PFSK-1 (cell line): ENCODE data around the gene METTL25.

Experiments used
- FOXP2 ChIP-seq: optimal IDR thresholded peaks from 2 replicates; pipeline ENCODE3; 2011; ENCODE audit warnings: borderline replicate concordance, control low read depth, inconsistent platforms; ENCODE audit not compliant: insufficient read depth; ENCODE audit errors: extremely low read length, extremely low read depth
- POLR2AphosphoS5 ChIP-seq: IDR thresholded peaks from 2 replicates; pipeline ENCODE4 v1.6.1; 2012; ENCODE audit warnings: low read depth, mild to moderate bottlenecking, control low read depth, low read length, moderate library complexity
- SIN3A ChIP-seq: IDR thresholded peaks from 2 replicates; pipeline ENCODE4 v1.6.1; 2012; ENCODE audit warnings: mild to moderate bottlenecking, low read length, moderate library complexity, borderline replicate concordance; ENCODE audit not compliant: insufficient read depth
- TAF1 ChIP-seq: IDR thresholded peaks from 2 replicates; pipeline ENCODE4 v1.6.1; 2012; ENCODE audit warnings: low read length, control low read depth, borderline replicate concordance; ENCODE audit not compliant: insufficient read depth
- TF ChIP-seq, protein P1 (sequence below), 2 experiments: IDR thresholded peaks; 2 replicates each; pipeline versions ENCODE4 v1.6.1 to v1.8.0; 2011 to 2012; ENCODE audit warnings: low read depth in 2 of 2, low read length in 2 of 2, control low read depth in 1 of 2, inconsistent platforms in 1 of 2, mild to moderate bottlenecking in 1 of 2, moderate library complexity in 1 of 2; ENCODE audit not compliant: insufficient read depth in 1 of 2

The METTL25 gene

DNA sequence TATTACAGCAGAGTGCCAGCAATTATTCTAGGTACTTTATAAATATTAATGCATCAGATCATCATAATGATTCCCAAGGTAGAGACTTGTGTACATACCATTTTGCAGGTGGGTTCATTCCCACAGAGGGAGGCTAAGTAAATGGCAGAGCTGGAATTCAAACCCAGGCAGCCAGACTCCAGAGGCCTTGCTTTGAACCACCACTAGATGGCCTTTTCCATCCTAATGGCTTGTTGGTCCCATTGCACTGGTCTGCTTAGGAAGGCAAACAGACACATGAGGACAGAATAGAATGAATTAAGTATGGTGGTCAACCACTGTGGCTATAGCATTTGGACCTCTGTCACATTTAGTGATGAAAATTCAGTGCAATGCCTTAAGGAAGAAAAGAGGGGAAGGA lies 158.7 kb downstream of the METTL25 start:
- no peak for TF ChIP-seq TAF1
- TF ChIP-seq FOXP2 = no peak

DNA sequence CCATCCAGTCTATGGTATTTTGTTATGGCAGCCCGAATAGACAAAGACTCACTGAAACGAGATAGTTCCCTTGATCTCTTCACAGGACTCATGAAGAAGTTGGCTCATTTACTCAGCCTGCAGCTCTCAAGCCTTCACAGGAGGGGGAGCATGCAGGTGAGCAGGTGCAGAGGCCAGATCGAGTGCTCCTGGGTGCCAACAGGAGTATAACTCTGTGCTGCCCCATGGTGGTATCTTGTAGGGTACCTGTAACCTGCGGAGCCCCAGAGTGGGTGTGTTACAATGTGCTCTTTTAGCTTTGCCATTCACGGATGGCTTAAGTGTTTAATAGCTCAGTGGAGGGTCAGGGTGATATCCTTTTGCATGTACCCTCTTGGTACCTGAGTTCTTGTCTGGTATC lies 159.5 kb downstream of the METTL25 start:
- TF ChIP-seq SIN3A = no peak
- TF ChIP-seq FOXP2 = no peak
- TF ChIP-seq TAF1 = no peak

DNA sequence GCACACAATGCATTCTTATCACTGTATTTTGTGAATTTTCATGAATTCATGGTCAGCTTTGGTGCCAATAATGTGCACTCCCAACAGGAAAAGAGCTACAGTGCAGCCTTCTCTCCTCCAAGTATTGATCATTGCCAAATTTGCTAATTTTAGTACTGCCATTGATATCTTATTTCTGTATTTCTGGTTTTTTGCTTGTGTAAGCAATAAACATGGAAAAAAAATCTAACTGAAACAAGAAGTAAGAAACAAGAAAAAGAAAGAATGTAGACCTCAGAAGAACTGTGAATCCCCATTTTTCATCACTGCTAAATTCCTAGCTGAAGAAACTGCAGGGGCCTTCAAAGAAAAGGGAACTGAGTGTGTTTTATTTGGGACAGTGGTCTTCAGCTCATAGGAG lies 161.2 kb downstream of the METTL25 start:
- TF ChIP-seq, protein P1, sequence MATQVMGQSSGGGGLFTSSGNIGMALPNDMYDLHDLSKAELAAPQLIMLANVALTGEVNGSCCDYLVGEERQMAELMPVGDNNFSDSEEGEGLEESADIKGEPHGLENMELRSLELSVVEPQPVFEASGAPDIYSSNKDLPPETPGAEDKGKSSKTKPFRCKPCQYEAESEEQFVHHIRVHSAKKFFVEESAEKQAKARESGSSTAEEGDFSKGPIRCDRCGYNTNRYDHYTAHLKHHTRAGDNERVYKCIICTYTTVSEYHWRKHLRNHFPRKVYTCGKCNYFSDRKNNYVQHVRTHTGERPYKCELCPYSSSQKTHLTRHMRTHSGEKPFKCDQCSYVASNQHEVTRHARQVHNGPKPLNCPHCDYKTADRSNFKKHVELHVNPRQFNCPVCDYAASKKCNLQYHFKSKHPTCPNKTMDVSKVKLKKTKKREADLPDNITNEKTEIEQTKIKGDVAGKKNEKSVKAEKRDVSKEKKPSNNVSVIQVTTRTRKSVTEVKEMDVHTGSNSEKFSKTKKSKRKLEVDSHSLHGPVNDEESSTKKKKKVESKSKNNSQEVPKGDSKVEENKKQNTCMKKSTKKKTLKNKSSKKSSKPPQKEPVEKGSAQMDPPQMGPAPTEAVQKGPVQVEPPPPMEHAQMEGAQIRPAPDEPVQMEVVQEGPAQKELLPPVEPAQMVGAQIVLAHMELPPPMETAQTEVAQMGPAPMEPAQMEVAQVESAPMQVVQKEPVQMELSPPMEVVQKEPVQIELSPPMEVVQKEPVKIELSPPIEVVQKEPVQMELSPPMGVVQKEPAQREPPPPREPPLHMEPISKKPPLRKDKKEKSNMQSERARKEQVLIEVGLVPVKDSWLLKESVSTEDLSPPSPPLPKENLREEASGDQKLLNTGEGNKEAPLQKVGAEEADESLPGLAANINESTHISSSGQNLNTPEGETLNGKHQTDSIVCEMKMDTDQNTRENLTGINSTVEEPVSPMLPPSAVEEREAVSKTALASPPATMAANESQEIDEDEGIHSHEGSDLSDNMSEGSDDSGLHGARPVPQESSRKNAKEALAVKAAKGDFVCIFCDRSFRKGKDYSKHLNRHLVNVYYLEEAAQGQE (IDR thresholded peaks at IDR 0.05; ENCODE audit: insufficient read depth in 1 of 2, low read depth in 2 of 2, low read length in 2 of 2) = no peak
- TF ChIP-seq POLR2AphosphoS5 = no peak
- TF ChIP-seq SIN3A = no peak
- no peak for TF ChIP-seq FOXP2
- TF ChIP-seq TAF1 = no peak

DNA sequence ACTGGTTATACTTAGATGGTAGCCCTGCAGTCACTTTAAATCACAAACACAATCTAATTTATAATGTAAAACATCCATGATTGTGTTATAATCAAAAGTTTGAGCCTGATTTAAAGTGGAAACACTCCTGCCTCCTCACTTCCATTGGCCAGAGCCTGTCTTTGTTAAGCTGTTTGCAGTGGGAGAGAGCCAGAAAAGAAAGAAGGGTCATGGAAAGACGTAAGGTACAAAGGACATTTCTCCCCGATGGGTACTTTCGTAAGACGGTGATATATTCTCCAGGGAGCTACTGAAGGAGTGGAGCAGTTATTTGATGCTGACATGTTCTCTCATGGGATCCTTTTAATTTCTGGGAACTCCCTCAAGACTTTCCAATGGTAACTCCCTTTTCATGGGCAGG lies 164.0 kb downstream of the METTL25 start:
- TF ChIP-seq, protein P1 (IDR thresholded peaks at IDR 0.05; ENCODE audit: insufficient read depth in 1 of 2, low read depth in 2 of 2, low read length in 2 of 2) = no peak
- TF ChIP-seq TAF1 (no peak), POLR2AphosphoS5 (no peak), SIN3A (no peak), FOXP2 (no peak)

DNA sequence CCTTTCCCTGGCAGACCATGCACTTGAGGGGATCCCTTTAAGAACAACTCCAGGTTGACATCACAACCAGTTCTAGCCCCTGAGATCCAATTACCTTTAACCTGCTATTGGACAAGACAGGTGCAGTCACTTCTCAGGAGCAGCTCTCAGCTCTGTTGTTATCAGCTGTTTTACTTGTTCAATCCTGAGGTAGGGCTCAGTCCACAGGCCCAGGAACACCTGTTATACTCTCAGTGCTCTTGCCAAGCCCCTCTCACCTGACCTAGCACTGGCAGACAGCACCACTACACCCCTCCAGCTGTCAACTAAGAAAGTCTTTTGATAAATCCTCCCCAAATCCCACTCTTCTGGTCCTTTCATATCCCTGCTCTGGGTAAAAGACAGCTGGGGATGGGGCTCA lies 164.4 kb downstream of the METTL25 start:
- TF ChIP-seq, protein P1 (IDR thresholded peaks at IDR 0.05; ENCODE audit: insufficient read depth in 1 of 2, low read depth in 2 of 2, low read length in 2 of 2) = no peak
- TF ChIP-seq POLR2AphosphoS5 (no peak), TAF1 (no peak), FOXP2 (no peak), SIN3A (no peak)

DNA sequence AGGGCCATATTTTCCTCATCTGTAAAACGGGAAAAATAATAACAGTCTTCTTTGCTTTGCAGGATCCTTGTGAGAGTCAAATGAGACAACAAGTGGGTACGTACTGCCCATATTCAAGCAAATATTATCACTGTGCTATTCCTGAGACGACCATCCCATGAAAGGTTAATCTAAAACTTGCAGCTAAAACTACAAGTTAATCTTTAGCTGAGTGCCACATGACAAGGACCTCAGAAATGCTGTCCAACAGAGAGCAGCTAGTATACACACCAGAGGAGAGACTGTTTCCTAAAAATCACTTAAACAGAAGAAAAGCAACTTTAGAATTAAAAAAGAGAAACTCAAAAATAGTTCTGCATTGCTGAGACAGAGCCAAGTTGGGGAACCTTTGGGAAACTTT lies 165.7 kb downstream of the METTL25 start:
- no peak for TF ChIP-seq POLR2AphosphoS5
- TF ChIP-seq, protein P1 (IDR thresholded peaks at IDR 0.05; ENCODE audit: insufficient read depth in 1 of 2, low read depth in 2 of 2, low read length in 2 of 2) = no peak
- TF ChIP-seq FOXP2 = no peak
- TF ChIP-seq TAF1 = no peak
- TF ChIP-seq SIN3A = no peak
